Neural cell (in vitro differentiated cells): ENCODE results near the gene RABL6. TPM values are rescaled to one million over a fixed set of nuclear protein-coding genes. Genes with fewer than 3 reads are reported as not detected.

ENCODE experiments used
- H2AFZ ChIP-seq: fragments of 200-600, 300-800 bp; sonication (generic), shearing (Covaris generic); 2 replicates; pipeline ENCODE4 v1.6.0; 2014; ENCODE audit warnings: low read depth, mild to moderate bottlenecking, antibody characterized with exemption, low read length, moderate library complexity
- H3F3A ChIP-seq: fragments of 200-600 bp; shearing (Covaris generic); 2 replicates; pipeline ENCODE4 v1.6.1; 2016; ENCODE audit warnings: mild to moderate bottlenecking, moderate library complexity, mixed read lengths, antibody characterized with exemption, low read length; ENCODE audit not compliant: insufficient read depth, poor library complexity, severe bottlenecking
- H3K27ac ChIP-seq: fragments of 200-600, 300-800 bp; sonication (generic), shearing (Covaris generic); 2 replicates; pipeline ENCODE4 v1.5.1; 2014; ENCODE audit warnings: mild to moderate bottlenecking, low read length, moderate library complexity
- H3K27me3 ChIP-seq: fragments of 300-800, 200-600 bp; sonication (generic), shearing (Covaris generic); 2 replicates; pipeline ENCODE4 v1.6.0; 2014; ENCODE audit warnings: mild to moderate bottlenecking, low read depth, low read length, moderate library complexity; ENCODE audit not compliant: insufficient read depth
- H3K36me3 ChIP-seq: fragments of 300-800, 200-600 bp; sonication (generic), shearing (Covaris generic); 2 replicates; pipeline ENCODE4 v1.5.1; 2014; ENCODE audit warnings: mild to moderate bottlenecking, antibody characterized with exemption, low read length, moderate library complexity; ENCODE audit not compliant: insufficient read depth
- H3K4me2 ChIP-seq: fragments of 300-800, 200-600 bp; sonication (generic), shearing (Covaris generic); 2 replicates; pipeline ENCODE4 v1.6.0; 2014; ENCODE audit warnings: mild to moderate bottlenecking, low read length
- H3K4me3 ChIP-seq: fragments of 300-800, 200-600 bp; sonication (generic), shearing (Covaris generic); 2 replicates; pipeline ENCODE4 v1.5.1; 2014; ENCODE audit warnings: mild to moderate bottlenecking, low read length, moderate library complexity
- H3K79me2 ChIP-seq: fragments of 200-600 bp; shearing (Covaris generic); replicated peaks from 2 replicates; pipeline ENCODE4 v1.6.0; 2014; ENCODE audit warnings: mild to moderate bottlenecking, low read length, moderate library complexity; ENCODE audit not compliant: insufficient read depth
- H3K9ac ChIP-seq: fragments of 300-800, 200-600 bp; sonication (generic), shearing (Covaris generic); 2 replicates; pipeline ENCODE4 v1.6.1; 2016; ENCODE audit warnings: mild to moderate bottlenecking, low read length, mixed read lengths
- H3K9me2 ChIP-seq: fragments of 200-600 bp; shearing (Covaris generic); 2 replicates; pipeline ENCODE4 v1.6.1; 2016; ENCODE audit warnings: mild to moderate bottlenecking, low read length, mixed read lengths; ENCODE audit not compliant: insufficient read depth
- H3K9me3 ChIP-seq: fragments of 200-600, 300-800 bp; sonication (generic), shearing (Covaris generic); 2 replicates; pipeline ENCODE4 v1.6.1; 2016; ENCODE audit warnings: mild to moderate bottlenecking, mixed run types, low read length, moderate library complexity, mixed read lengths
- H4K20me1 ChIP-seq: fragments of 200-600 bp; shearing (Covaris generic); 2 replicates; pipeline ENCODE4 v1.6.1; 2016; ENCODE audit warnings: mild to moderate bottlenecking, mixed run types; ENCODE audit not compliant: insufficient read depth
- CTCF ChIP-seq: fragments of 450-650 bp; IDR thresholded peaks from 2 replicates; pipeline ENCODE4 v1.5.1; 2014; ENCODE audit warnings: antibody characterized with exemption, mild to moderate bottlenecking, moderate library complexity; ENCODE audit not compliant: poor library complexity, severe bottlenecking
- EP300 ChIP-seq: fragments of 450-650 bp; conservative IDR thresholded peaks from 2 replicates; pipeline ENCODE4 v1.6.1; 2014; ENCODE audit warnings: antibody characterized with exemption, mild to moderate bottlenecking, moderate library complexity; ENCODE audit not compliant: poor library complexity, severe bottlenecking
- EZH2 ChIP-seq: fragments of 200-600, 300-800 bp; shearing (Covaris generic), sonication (generic); IDR thresholded peaks from 2 replicates; pipeline ENCODE4 v1.6.1; 2014; ENCODE audit warnings: antibody characterized with exemption, low read length, borderline replicate concordance, mild to moderate bottlenecking; ENCODE audit not compliant: insufficient read depth, poor library complexity, severe bottlenecking
- MXI1 ChIP-seq: fragments of 450-650 bp; conservative IDR thresholded peaks from 2 replicates; pipeline ENCODE4 v1.6.1; 2014; ENCODE audit warnings: antibody characterized with exemption, mild to moderate bottlenecking; ENCODE audit not compliant: poor library complexity, severe bottlenecking
- POLR2AphosphoS5 ChIP-seq: IDR thresholded peaks from 2 replicates; pipeline ENCODE4 v1.6.1; 2012
- RAD21 ChIP-seq: fragments of 450-650 bp; conservative IDR thresholded peaks from 2 replicates; pipeline ENCODE4 v1.6.1; 2014; ENCODE audit warnings: antibody characterized with exemption, mild to moderate bottlenecking, moderate library complexity
- REST ChIP-seq: IDR thresholded peaks from 2 replicates; pipeline ENCODE4 v1.6.1; 2012; ENCODE audit warnings: borderline replicate concordance
- SMC3 ChIP-seq: fragments of 450-650 bp; conservative IDR thresholded peaks from 2 replicates; pipeline ENCODE4 v1.6.1; 2014; ENCODE audit warnings: antibody characterized with exemption, mild to moderate bottlenecking, moderate library complexity; ENCODE audit not compliant: poor library complexity
- TAF1 ChIP-seq: IDR thresholded peaks from 2 replicates; pipeline ENCODE4 v1.6.1; 2012; ENCODE audit warnings: low read depth
- polyA plus RNA-seq: library from polyadenylated mRNA; depleted of rRNA; stranded (reverse); fragments of >200 nt; gene quantifications from 2 replicates; pipeline ENCODE4 v1.2.3, GENCODE V29; 2014

The RABL6 gene
- polyA plus RNA-seq, 1 donor from 2014 or later, result 46.4 TPM

- Histone ChIP-seq H3K4me3 (no peak overlapping the region), H3K79me2 (no peaks in the 10 kb centered on the region), H3K27me3 (no peaks in the 10 kb centered on the region), H2AFZ (no peak overlapping the region), H3F3A (no peaks in the 10 kb centered on the region), H3K4me2 (no peak overlapping the region), H3K27ac (no peak overlapping the region), H3K9me2 (no peaks in the 10 kb centered on the region), H3K9me3 (no peaks in the 10 kb centered on the region), H3K36me3 (no peaks in the 10 kb centered on the region), H4K20me1 (no peaks in the 10 kb centered on the region), H3K9ac (no peak overlapping the region)
- TF ChIP-seq CTCF, result no peak
- no peak for TF ChIP-seq EP300
- no peak for TF ChIP-seq REST
- TF ChIP-seq TAF1, result no peak
- TF ChIP-seq EZH2, result no peak
- no peak for TF ChIP-seq SMC3
- no peak for TF ChIP-seq RAD21
- no peak for TF ChIP-seq MXI1
- no peak for TF ChIP-seq POLR2AphosphoS5
Measured at GRCh38 chr9:136759436-136760325, 48.1 kb upstream of the RABL6 start.

- no peak overlapping the region for H2AFZ ChIP-seq
- H3K4me2 ChIP-seq, result no peak overlapping the region
- no peak overlapping the region for H3K9ac ChIP-seq
- H4K20me1 ChIP-seq, result no peaks in the 10 kb centered on the region
- no peaks in the 10 kb centered on the region for H3K9me3 ChIP-seq
- no peaks in the 10 kb centered on the region for H3F3A ChIP-seq
- no peaks in the 10 kb centered on the region for H3K79me2 ChIP-seq
- no peaks in the 10 kb centered on the region for H3K36me3 ChIP-seq
- no peaks in the 10 kb centered on the region for H3K9me2 ChIP-seq
- no peak overlapping the region for H3K4me3 ChIP-seq
- H3K27ac ChIP-seq, result no peak overlapping the region
- no peaks in the 10 kb centered on the region for H3K27me3 ChIP-seq
- TF ChIP-seq EZH2 (no peak), RAD21 (no peak), SMC3 (no peak), POLR2AphosphoS5 (no peak), REST (no peak), CTCF (no peak), EP300 (no peak), TAF1 (no peak), MXI1 (no peak)
Measured at GRCh38 chr9:136760424-136760823, 47.3 kb upstream of the RABL6 start.
